Activated T-cell treated with anti-CD3 and anti-CD28 coated beads, Interleukin-2, amount 50 U/mL, for 24 hours (primary cell): ENCODE measurements around the gene TRIM43B.
A peak's percentile ranks its signal among the peaks of the same experiment; 100 is the strongest.
"Not testable (repeated sequence)": the region's sequence is repeated elsewhere in the genome, so short reads cannot be mapped to it uniquely, and the experiment has no call there.

Experiments used
- DNase-seq: peaks from one replicate; pipeline ENCODE4 v3.0.0-alpha.2; 2020
- H3K27ac Mint-ChIP-seq: 2 replicates; pipeline ENCODE4 v1.8.0; 2020; ENCODE audit warnings: mild to moderate bottlenecking, mixed read lengths
- H3K27me3 Mint-ChIP-seq: 2 replicates; pipeline ENCODE4 v1.8.0; 2020; ENCODE audit warnings: mixed read lengths
- H3K36me3 Mint-ChIP-seq: 2 replicates; pipeline ENCODE4 v1.8.0; 2020; ENCODE audit warnings: low read depth, mixed read lengths
- H3K4me1 Mint-ChIP-seq: 2 replicates; pipeline ENCODE4 v1.8.0; 2020; ENCODE audit warnings: low read depth, mixed read lengths
- H3K4me3 Mint-ChIP-seq: 2 replicates; pipeline ENCODE4 v1.8.0; 2020; ENCODE audit warnings: mild to moderate bottlenecking, moderate library complexity, mixed read lengths
- H3K9me3 Mint-ChIP-seq: 2 replicates; pipeline ENCODE4 v1.8.0; 2020; ENCODE audit warnings: mixed read lengths

Gene TRIM43B

DNA sequence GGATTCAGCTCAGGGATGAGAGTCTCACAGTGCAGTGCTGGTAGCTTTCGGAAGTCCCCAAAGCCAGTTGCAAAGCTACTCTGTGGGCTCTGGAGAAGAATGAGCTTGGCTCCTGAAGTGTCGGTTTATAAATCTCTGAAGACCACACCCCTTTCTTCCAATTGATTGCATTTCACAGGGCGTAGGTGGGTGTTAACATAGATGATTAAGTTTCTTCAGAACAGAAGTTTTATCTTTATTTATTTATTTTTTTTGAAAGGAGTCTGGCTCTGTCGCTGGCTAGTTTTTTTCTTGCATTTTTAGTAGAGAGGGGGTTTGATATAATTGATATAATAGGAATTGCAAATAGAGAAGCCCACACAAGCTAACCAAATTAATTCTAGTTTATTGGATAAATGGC is at the start of gene TRIM43B:
Gene TRIM43B, minus strand, starts transcription at position 101 of the 400 bp plus-strand sequence. CDS start 2,040 bp downstream, outside the sequence.
- not testable (repeated sequence) for H3K27me3 Mint-ChIP-seq, H3K36me3 Mint-ChIP-seq, DNase-seq, H3K4me1 Mint-ChIP-seq, H3K27ac Mint-ChIP-seq, H3K4me3 Mint-ChIP-seq, H3K9me3 Mint-ChIP-seq

GRCh38 chr2:95531254-95531771 is 46.8 kb upstream of the TRIM43B start:
- Mint-ChIP-seq H3K9me3 (peaks cover 28% of the 10 kb centered on the region), H3K27me3 (peaks cover 6% of the 10 kb centered on the region), H3K36me3 (peaks cover 40% of the 10 kb centered on the region), H3K27ac (peak overlapping the region; percentile 74), H3K4me3 (no peak overlapping the region), H3K4me1 (peaks cover 27% of the 10 kb centered on the region)
- DNase-seq = no peak

DNA sequence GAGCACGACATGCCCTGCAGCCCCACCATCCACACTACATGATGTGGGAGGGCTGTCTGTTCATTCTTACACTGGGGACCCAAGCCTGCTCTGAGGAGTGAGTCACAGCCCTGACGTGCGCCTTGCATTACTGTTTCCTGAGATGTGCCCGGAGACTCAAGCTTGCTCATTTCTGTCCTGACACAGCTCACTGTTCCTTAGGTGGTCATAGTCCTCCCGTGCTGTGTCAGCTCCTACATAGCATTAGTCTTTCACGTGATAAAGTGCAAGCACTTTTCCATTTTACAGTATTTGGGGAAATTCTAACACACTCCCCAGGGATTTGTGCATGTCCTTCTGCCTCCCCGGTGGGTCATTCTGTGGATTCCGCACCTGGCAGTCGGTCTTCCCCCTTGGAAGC is 46.2 kb upstream of the TRIM43B start:
- no peak for DNase-seq
- no peak overlapping the region for H3K4me3 Mint-ChIP-seq
- H3K4me1 Mint-ChIP-seq = peaks cover 33% of the 10 kb centered on the region
- peaks cover 28% of the 10 kb centered on the region for H3K9me3 Mint-ChIP-seq
- peaks cover under 1% of the 10 kb centered on the region for H3K27me3 Mint-ChIP-seq
- H3K27ac Mint-ChIP-seq = peak overlapping the region; percentile 74
- peaks cover 46% of the 10 kb centered on the region for H3K36me3 Mint-ChIP-seq

- no peaks in the 10 kb centered on the region for H3K27me3 Mint-ChIP-seq
- peak overlapping the region; percentile 78 for H3K27ac Mint-ChIP-seq
- H3K4me1 Mint-ChIP-seq = peaks cover 32% of the 10 kb centered on the region
- DNase-seq = peak; percentile 80
- H3K9me3 Mint-ChIP-seq = peaks cover 12% of the 10 kb centered on the region
- H3K36me3 Mint-ChIP-seq = peaks cover 43% of the 10 kb centered on the region
- H3K4me3 Mint-ChIP-seq = peak overlapping the region; percentile 84
Measured at GRCh38 chr2:95526360-95527341, 42.1 kb upstream of the TRIM43B start.

DNA sequence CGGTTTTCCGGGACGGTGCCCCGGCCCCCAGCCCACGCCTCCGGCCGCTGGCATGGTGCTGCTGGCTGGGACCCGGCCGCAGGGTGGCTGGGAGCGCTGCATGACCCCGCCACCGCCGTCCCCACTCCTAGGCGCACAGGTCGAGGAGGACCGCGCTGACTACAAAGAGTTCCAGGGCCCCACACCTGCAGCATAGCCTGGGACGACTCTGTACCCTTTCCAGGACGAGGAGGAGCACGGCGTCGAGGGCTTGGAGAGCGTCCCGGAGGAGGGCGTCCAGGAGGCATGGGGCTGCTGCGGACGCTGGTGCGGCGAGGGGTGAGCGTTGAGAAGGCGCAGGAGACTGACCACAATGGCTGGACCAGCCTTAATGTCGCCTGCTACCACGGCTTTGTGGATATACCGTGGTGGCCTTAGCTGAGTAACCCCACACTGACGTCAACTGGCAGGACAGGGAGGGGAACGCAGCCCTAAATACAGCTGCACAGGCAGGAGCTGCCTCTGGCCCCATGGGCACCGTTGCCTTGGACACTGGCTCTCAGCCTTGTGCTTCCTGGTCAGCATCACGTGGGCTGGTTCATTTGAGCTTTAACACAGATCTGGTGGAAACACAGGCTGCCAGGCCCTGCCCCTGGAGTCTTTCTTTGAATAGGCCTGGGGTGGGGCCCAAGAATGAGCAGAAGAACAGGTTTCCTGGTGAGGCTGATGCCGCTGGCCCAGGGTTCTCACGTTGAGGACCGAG is 40.9 kb upstream of the TRIM43B start:
- H3K36me3 Mint-ChIP-seq = peaks cover 31% of the 10 kb centered on the region
- no peak for DNase-seq
- peak overlapping the region; percentile 78 for H3K27ac Mint-ChIP-seq

GRCh38 chr2:95524195-95524594 is 39.6 kb upstream of the TRIM43B start:
- Mint-ChIP-seq H3K9me3 (peaks cover 3% of the 10 kb centered on the region), H3K4me3 (no peak overlapping the region), H3K36me3 (peaks cover 20% of the 10 kb centered on the region), H3K27ac (no peak overlapping the region), H3K27me3 (peaks cover 2% of the 10 kb centered on the region), H3K4me1 (peaks cover 13% of the 10 kb centered on the region)
- DNase-seq = no peak

More for the DNA sequence above, 40.9 kb upstream of the TRIM43B start:
- H3K4me3 Mint-ChIP-seq = peak overlapping the region; percentile 84
- peaks cover under 1% of the 10 kb centered on the region for H3K27me3 Mint-ChIP-seq
- H3K9me3 Mint-ChIP-seq = peaks cover 3% of the 10 kb centered on the region
- H3K4me1 Mint-ChIP-seq = peaks cover 20% of the 10 kb centered on the region

- H3K4me3 Mint-ChIP-seq = no peak overlapping the region
- peaks cover 15% of the 10 kb centered on the region for H3K27me3 Mint-ChIP-seq
- H3K9me3 Mint-ChIP-seq = no peaks in the 10 kb centered on the region
- no peaks in the 10 kb centered on the region for H3K4me1 Mint-ChIP-seq
- no peak for DNase-seq
- no peak overlapping the region for H3K27ac Mint-ChIP-seq
- no peaks in the 10 kb centered on the region for H3K36me3 Mint-ChIP-seq
Measured at GRCh38 chr2:95514718-95515117, 30.2 kb upstream of the TRIM43B start.

GRCh38 chr2:95514226-95514625 is 29.7 kb upstream of the TRIM43B start:
- DNase-seq, H3K27ac Mint-ChIP-seq, H3K4me3 Mint-ChIP-seq, H3K9me3 Mint-ChIP-seq, H3K36me3 Mint-ChIP-seq, H3K4me1 Mint-ChIP-seq: not testable (repeated sequence)
- peaks cover 15% of the 10 kb centered on the region for H3K27me3 Mint-ChIP-seq

DNA sequence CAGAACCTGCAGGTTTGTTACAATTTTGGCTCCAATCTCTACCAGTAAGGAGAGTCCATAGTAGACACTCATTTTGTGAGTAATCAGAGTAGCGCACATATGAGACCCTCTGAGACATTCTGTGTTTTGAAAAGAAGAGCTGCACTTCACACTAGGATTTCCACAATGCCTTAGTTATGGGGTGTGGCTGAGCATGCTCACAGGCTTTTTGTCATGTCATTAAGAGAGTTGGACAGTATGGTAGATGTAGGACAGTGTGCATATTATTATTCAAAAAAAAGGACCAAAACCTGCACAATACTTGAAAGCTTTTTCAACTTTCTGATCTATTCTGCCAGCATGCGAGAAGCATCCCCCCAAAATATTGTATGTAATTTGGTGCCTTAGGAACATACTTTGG is 24.9 kb upstream of the TRIM43B start:
- Mint-ChIP-seq H3K4me3 (no peak overlapping the region), H3K4me1 (no peaks in the 10 kb centered on the region), H3K27ac (no peak overlapping the region), H3K27me3 (peaks cover 29% of the 10 kb centered on the region), H3K36me3 (no peaks in the 10 kb centered on the region), H3K9me3 (no peaks in the 10 kb centered on the region)
- no peak for DNase-seq

GRCh38 chr2:95505222-95505621 is 20.7 kb upstream of the TRIM43B start:
- Mint-ChIP-seq H3K9me3 (no peaks in the 10 kb centered on the region), H3K4me1 (no peaks in the 10 kb centered on the region), H3K36me3 (no peaks in the 10 kb centered on the region), H3K4me3 (no peak overlapping the region), H3K27me3 (peaks cover 35% of the 10 kb centered on the region), H3K27ac (no peak overlapping the region)
- no peak for DNase-seq

GRCh38 chr2:95500854-95501253 is 16.3 kb upstream of the TRIM43B start:
- Mint-ChIP-seq H3K4me1 (no peaks in the 10 kb centered on the region), H3K27me3 (peaks cover 18% of the 10 kb centered on the region), H3K9me3 (no peaks in the 10 kb centered on the region), H3K36me3 (no peaks in the 10 kb centered on the region), H3K4me3 (no peak overlapping the region), H3K27ac (no peak overlapping the region)
- no peak for DNase-seq

GRCh38 chr2:95492076-95492475 is 7.5 kb upstream of the TRIM43B start:
- not testable (repeated sequence) for H3K9me3 Mint-ChIP-seq, H3K36me3 Mint-ChIP-seq, H3K4me1 Mint-ChIP-seq, H3K27ac Mint-ChIP-seq, DNase-seq, H3K4me3 Mint-ChIP-seq
- peaks cover 22% of the 10 kb centered on the region for H3K27me3 Mint-ChIP-seq

- not testable (repeated sequence) for H3K4me3 Mint-ChIP-seq, DNase-seq, H3K4me1 Mint-ChIP-seq, H3K27ac Mint-ChIP-seq, H3K36me3 Mint-ChIP-seq, H3K27me3 Mint-ChIP-seq, H3K9me3 Mint-ChIP-seq
Measured at GRCh38 chr2:95475025-95475424, 9.5 kb downstream of the TRIM43B start.

DNA sequence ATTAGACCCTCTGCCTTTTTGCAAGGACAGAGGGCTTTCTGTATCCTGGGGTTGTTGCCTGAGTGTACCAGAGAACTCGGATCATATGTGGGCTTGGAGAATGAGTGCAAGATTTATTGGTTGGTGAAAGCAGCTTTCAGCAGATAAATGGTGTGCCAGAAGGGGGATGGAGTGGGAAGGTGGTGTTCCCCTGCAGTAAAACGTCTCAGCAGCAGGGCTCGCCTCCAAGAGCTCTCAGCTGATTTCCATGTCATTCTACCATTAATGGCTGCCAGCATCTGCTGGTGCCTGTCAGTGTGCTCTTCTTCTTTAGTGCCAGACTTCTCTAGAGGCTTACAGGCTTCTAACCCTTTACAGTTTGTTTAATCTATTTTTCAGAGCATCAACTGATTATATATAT is 16.6 kb downstream of the TRIM43B start:
- not testable (repeated sequence) for H3K36me3 Mint-ChIP-seq, H3K27me3 Mint-ChIP-seq, H3K4me3 Mint-ChIP-seq, H3K9me3 Mint-ChIP-seq, DNase-seq, H3K4me1 Mint-ChIP-seq, H3K27ac Mint-ChIP-seq

- H3K4me1 Mint-ChIP-seq, DNase-seq, H3K36me3 Mint-ChIP-seq, H3K4me3 Mint-ChIP-seq, H3K27ac Mint-ChIP-seq, H3K9me3 Mint-ChIP-seq, H3K27me3 Mint-ChIP-seq: not testable (repeated sequence)
Measured at GRCh38 chr2:95466572-95466971, 18.0 kb downstream of the TRIM43B start.
